Activated CD4-positive, alpha-beta T cell treated with anti-CD3 and anti-CD28 coated beads, Interleukin-2, Interleukin-6, amounts not matched to agents 100 ng/mL and 50 ng/mL, durations not matched to agents 16 hours and 8 hours (primary cell): Measurements from ENCODE around the gene ULBP1.
A peak's percentile ranks its signal among the peaks of the same experiment; 100 is the strongest.
"Not testable (repeated sequence)": the region's sequence is repeated elsewhere in the genome, so short reads cannot be mapped to it uniquely, and the experiment has no call there.

Experiments used
- DNase-seq: peaks from one replicate; pipeline ENCODE4 v3.0.0-alpha.2; 2020

Gene ULBP1

GRCh38 chr6:150008588-150008987 lies 44.8 kb downstream of the ULBP1 start:
- DNase-seq = no peak

GRCh38 chr6:150012846-150013784 lies 49.4 kb downstream of the ULBP1 start:
- not testable (repeated sequence) for DNase-seq

GRCh38 chr6:150013785-150014622 lies 50.3 kb downstream of the ULBP1 start:
- DNase-seq = not testable (repeated sequence)

- not testable (repeated sequence) for DNase-seq
Observed at GRCh38 chr6:150014623-150015280, 51.0 kb downstream of the ULBP1 start.

GRCh38 chr6:150015281-150016001 lies 51.7 kb downstream of the ULBP1 start:
- not testable (repeated sequence) for DNase-seq

GRCh38 chr6:150016324-150017185 lies 52.8 kb downstream of the ULBP1 start:
- peak; percentile 75 for DNase-seq

- DNase-seq = not testable (repeated sequence)
Observed at GRCh38 chr6:150017186-150017521, 53.4 kb downstream of the ULBP1 start.

- DNase-seq = no peak
Observed at GRCh38 chr6:150018846-150019580, 55.3 kb downstream of the ULBP1 start.

GRCh38 chr6:150021870-150022269 lies 58.1 kb downstream of the ULBP1 start:
- DNase-seq = not testable (repeated sequence)
